Superior temporal gyrus (tissue), 1 donor: ENCODE results near the gene P2RY13.

Experiments used
- DNase-seq: peaks from one replicate; pipeline ENCODE4 v3.0.0-alpha.2; 2016; ENCODE audit errors: extremely low spot score

Gene P2RY13

GRCh38 chr3:151320131-151320530 is 9.2 kb downstream of the P2RY13 start:
- DNase-seq = no peak

- DNase-seq = no peak
Observed at GRCh38 chr3:151319628-151320027, 9.7 kb downstream of the P2RY13 start.

- no peak for DNase-seq
Observed at GRCh38 chr3:151318991-151319390, 10.4 kb downstream of the P2RY13 start.

- DNase-seq = no peak
Observed at GRCh38 chr3:151318313-151318712, 11.0 kb downstream of the P2RY13 start.

- DNase-seq = no peak
Observed at GRCh38 chr3:151316267-151316991, 12.9 kb downstream of the P2RY13 start, which contains the start of gene GPR87. TSS of gene GPR87 (minus strand) at chr3:151316820. CDS start at chr3:151300100, 16,720 bp downstream.

- no peak for DNase-seq
Observed at GRCh38 chr3:151315846-151316245, 13.5 kb downstream of the P2RY13 start.

- DNase-seq = no peak
Observed at GRCh38 chr3:151315136-151315535, 14.2 kb downstream of the P2RY13 start.

- no peak for DNase-seq
Observed at GRCh38 chr3:151314593-151314992, 14.8 kb downstream of the P2RY13 start.

- DNase-seq = no peak
Observed at GRCh38 chr3:151314137-151314536, 15.2 kb downstream of the P2RY13 start.

- no peak for DNase-seq
Observed at GRCh38 chr3:151312972-151313371, 16.4 kb downstream of the P2RY13 start.

- DNase-seq = no peak
Observed at GRCh38 chr3:151309566-151309965, 19.8 kb downstream of the P2RY13 start.

- DNase-seq = no peak
Observed at GRCh38 chr3:151307583-151308488, 21.5 kb downstream of the P2RY13 start.

GRCh38 chr3:151307131-151307530 is 22.2 kb downstream of the P2RY13 start:
- DNase-seq = no peak

- no peak for DNase-seq
Observed at GRCh38 chr3:151306168-151306810, 23.1 kb downstream of the P2RY13 start.

- DNase-seq = no peak
Observed at GRCh38 chr3:151305775-151306151, 23.6 kb downstream of the P2RY13 start.

- no peak for DNase-seq
Observed at GRCh38 chr3:151305060-151305774, 24.1 kb downstream of the P2RY13 start.

- DNase-seq = no peak
Observed at GRCh38 chr3:151303751-151304150, 25.6 kb downstream of the P2RY13 start.

- no peak for DNase-seq
Observed at GRCh38 chr3:151301787-151302186, 27.6 kb downstream of the P2RY13 start.

- no peak for DNase-seq
Observed at GRCh38 chr3:151300539-151300938, 28.8 kb downstream of the P2RY13 start.

- DNase-seq = no peak
Observed at GRCh38 chr3:151299006-151299405, 30.3 kb downstream of the P2RY13 start.

GRCh38 chr3:151297429-151297828 is 31.9 kb downstream of the P2RY13 start:
- DNase-seq = no peak

GRCh38 chr3:151296226-151296625 is 33.1 kb downstream of the P2RY13 start:
- no peak for DNase-seq
